ENCODE data around the gene AFAP1. TPM values are rescaled to one million over a fixed set of nuclear protein-coding genes. Genes with fewer than 3 reads are reported as not detected.

Gene AFAP1
- total and polyA plus RNA-seq, 2 of the 4 experiments (the other 2 are of a cell fraction) = 48.2 to 80.9 TPM

GRCh38 chr4:7773401-7774180 is 166.1 kb downstream of the AFAP1 start:
- 93% methylated on average over 20 of the region's 24 CpGs; no CpG with 5 or more reads in 1 of the 2 experiments for WGBS, 2 experiments (ENCODE audit: extremely low coverage in 2 of 2, insufficient read length in 1 of 2)
- dilution Hi-C loops (cut with HindIII; ENCODE audit: low sequenced_read_pairs, unreplicated experiment) = no loop called here

More at GRCh38 chr4:7773401-7774180, 166.1 kb downstream of the AFAP1 start:
- Histone ChIP-seq H3K23ac (ENCODE audit: low read depth, low read length) (no peak overlapping the region), H2AK5ac (ENCODE audit: low read depth, low read length) (no peak overlapping the region), H4K20me1 (ENCODE audit: insufficient read depth, low read length) (peaks cover 52% of the 10 kb centered on the region), H3K27me3 (ENCODE audit: control insufficient read depth, insufficient read depth, low read length) (no peaks in the 10 kb centered on the region), H3K9me1 (ENCODE audit: insufficient read depth, low read length) (no peaks in the 10 kb centered on the region), H4K8ac (ENCODE audit: low read depth in 2 of 2, low read length in 2 of 2) (no peak overlapping the region), H2AFZ (replicated peaks; ENCODE audit: low read length, poor library complexity) (no peak overlapping the region), H3K4me2 (ENCODE audit: low read depth, low read length) (no peak overlapping the region), H3K56ac (ENCODE audit: extremely low read depth, insufficient read depth, low read length) (no peak overlapping the region), H3K14ac (replicated peaks; ENCODE audit: low read depth, low read length) (no peak overlapping the region), H3K4ac (ENCODE audit: low read depth, low read length) (no peak overlapping the region), H4K91ac (ENCODE audit: insufficient read depth, low read depth, low read length) (no peak overlapping the region), H2BK120ac (ENCODE audit: low read depth, low read length) (no peak overlapping the region), H2BK15ac (ENCODE audit: low read depth, low read length) (no peak overlapping the region), H3K4me3 (ENCODE audit: insufficient read depth, low read depth, low read length) (no peak overlapping the region), H2AK9ac (replicated peaks; ENCODE audit: low read depth, low read length, poor library complexity) (no peak overlapping the region), H4K5ac (ENCODE audit: low read depth, low read length) (no peak overlapping the region), H3K36me3 (ENCODE audit: control insufficient read depth, insufficient read depth, low read length) (peaks cover 91% of the 10 kb centered on the region), H3K4me1 (ENCODE audit: control insufficient read depth, insufficient read depth, low read length) (peaks cover 3% of the 10 kb centered on the region; the same call in 1 of the 2 replicates), H3K18ac (ENCODE audit: low read depth, low read length) (no peak overlapping the region), H3K9ac (ENCODE audit: low read depth, low read length) (no peak overlapping the region), H3K79me1 (ENCODE audit: low read depth in 1 of 2, low read length in 2 of 2) (peaks cover 24 to 86% of the 10 kb centered on the region in 2 experiments), H2BK20ac (ENCODE audit: low read depth, low read length) (no peak overlapping the region), H2BK5ac (ENCODE audit: low read depth, low read length, poor library complexity, severe bottlenecking) (no peak overlapping the region), H3K9me3 (ENCODE audit: control insufficient read depth, insufficient read depth, low read length) (no peaks in the 10 kb centered on the region), H3K27ac (ENCODE audit: insufficient read depth, low read length) (no peak overlapping the region)
- ChIA-PET CTCF (no interaction called here), POLR2A (ENCODE audit: unreplicated experiment) (no interaction called here)
- TF ChIP-seq FOS (IDR thresholded peaks at IDR 0.05; ENCODE audit: low read depth, low read length) (no peak), MXI1 (IDR thresholded peaks at IDR 0.05; ENCODE audit: borderline replicate concordance, low read depth, low read length) (no peak), NFE2L2 (IDR thresholded peaks at IDR 0.05; ENCODE audit: low read depth, low read length) (no peak), RCOR1 (IDR thresholded peaks at IDR 0.05; ENCODE audit: insufficient replicate concordance, low read length) (no peak), CEBPB (IDR thresholded peaks at IDR 0.05; ENCODE audit: low read depth, low read length) (no peak), RAD21 (IDR thresholded peaks at IDR 0.05; ENCODE audit: low read length) (no peak), POLR2A (IDR thresholded peaks at IDR 0.05; ENCODE audit: low read depth, low read length) (no peak)
- no TSS peak for BruUV-seq (replicated peaks)
- in situ Hi-C loops (cut with MboI; ENCODE audit: low sequenced_read_pairs) = no loop called here
- DNase-seq = no peak
- ATAC-seq (ENCODE audit: low read depth) = no peak
- intact Hi-C loops (cut with micrococcal nuclease) = no loop called here

Measured in IMR-90 (cell line).